ENCODE results near the gene NIPBL. TPM values are rescaled to one million over a fixed set of nuclear protein-coding genes. Genes with fewer than 3 reads are reported as not detected.
"Not testable (repeated sequence)": the region's sequence is repeated elsewhere in the genome, so short reads cannot be mapped to it uniquely, and the experiment has no call there.

NIPBL gene
- total RNA-seq, 1 experiment from 2014 or later, result 48.3 TPM

- ChIA-PET CTCF (no interaction called here), POLR2A (no interaction called here)
- Mint-ChIP-seq H3K4me1 (peaks cover 37% of the 10 kb centered on the region), H3K36me3 (peaks cover 8% of the 10 kb centered on the region), H3K27ac (no peak overlapping the region), H3K27me3 (ENCODE audit: low read depth) (no peaks in the 10 kb centered on the region), H3K4me3 (no peak overlapping the region), H3K9me3 (peaks cover 21% of the 10 kb centered on the region)
- no peak for ATAC-seq
- no peak for DNase-seq (ENCODE audit: low spot score)
- TF ChIP-seq ZNF121 (CRISPR knock-in tag; IDR thresholded peaks at IDR 0.05) (no peak), ZNF317 (CRISPR knock-in tag; IDR thresholded peaks at IDR 0.05; ENCODE audit: borderline replicate concordance, low read depth) (no peak), GTF2I (CRISPR knock-in tag; conservative IDR thresholded peaks at IDR 0.05) (no peak), ZBTB21 (CRISPR knock-in tag; IDR thresholded peaks at IDR 0.05; ENCODE audit: borderline replicate concordance) (no peak)
Measured at GRCh38 chr5:36899860-36900259, 23.3 kb downstream of the NIPBL start.

- DNase-seq (ENCODE audit: low spot score) (no peak), ATAC-seq (no peak)
- Mint-ChIP-seq H3K9me3 (peaks cover 24% of the 10 kb centered on the region), H3K27me3 (ENCODE audit: low read depth) (no peaks in the 10 kb centered on the region), H3K4me3 (no peak overlapping the region), H3K4me1 (peaks cover 37% of the 10 kb centered on the region), H3K36me3 (peaks cover 8% of the 10 kb centered on the region), H3K27ac (no peak overlapping the region)
- POLR2A ChIA-PET, result no interaction called here
- TF ChIP-seq ZBTB21 (CRISPR knock-in tag; IDR thresholded peaks at IDR 0.05; ENCODE audit: borderline replicate concordance), result no peak
- no peak for TF ChIP-seq ZSCAN18 (CRISPR knock-in tag; IDR thresholded peaks at IDR 0.05)
- no peak for TF ChIP-seq MLX (CRISPR knock-in tag; IDR thresholded peaks at IDR 0.05)
- no peak for TF ChIP-seq MAX (CRISPR knock-in tag; IDR thresholded peaks at IDR 0.05)
- TF ChIP-seq ZMAT4 (CRISPR knock-in tag; IDR thresholded peaks at IDR 0.05), result no peak
- CTCF ChIA-PET, result no interaction called here
Measured at GRCh38 chr5:36900283-36900682, 23.7 kb downstream of the NIPBL start.

GRCh38 chr5:36901077-36901476 is 24.5 kb downstream of the NIPBL start:
- H3K9me3 Mint-ChIP-seq, result peaks cover 24% of the 10 kb centered on the region
- DNase-seq (ENCODE audit: low spot score); H3K36me3 Mint-ChIP-seq; CTCF ChIA-PET; H3K4me3 Mint-ChIP-seq; ATAC-seq; H3K27ac Mint-ChIP-seq; POLR2A ChIA-PET; H3K27me3 Mint-ChIP-seq (ENCODE audit: low read depth): not testable (repeated sequence)
- H3K4me1 Mint-ChIP-seq, result peaks cover 34% of the 10 kb centered on the region

- Mint-ChIP-seq H3K27me3 (ENCODE audit: low read depth) (no peaks in the 10 kb centered on the region), H3K4me3 (no peak overlapping the region), H3K36me3 (peaks cover 8% of the 10 kb centered on the region), H3K4me1 (peaks cover 35% of the 10 kb centered on the region), H3K9me3 (peaks cover 24% of the 10 kb centered on the region), H3K27ac (no peak overlapping the region)
- ChIA-PET POLR2A (no interaction called here), CTCF (no interaction called here)
- DNase-seq (ENCODE audit: low spot score) (no peak), ATAC-seq (no peak)
- no peak for TF ChIP-seq ZNF121 (CRISPR knock-in tag; IDR thresholded peaks at IDR 0.05)
- no peak for TF ChIP-seq AFF4 (CRISPR knock-in tag; IDR thresholded peaks at IDR 0.05; ENCODE audit: borderline replicate concordance)
- no peak for TF ChIP-seq OVOL2 (CRISPR knock-in tag; IDR thresholded peaks at IDR 0.05; ENCODE audit: borderline replicate concordance)
- no peak for TF ChIP-seq ZNF425 (CRISPR knock-in tag; conservative IDR thresholded peaks at IDR 0.05)
- no peak for TF ChIP-seq ELF4 (CRISPR knock-in tag; IDR thresholded peaks at IDR 0.05; ENCODE audit: low read depth)
- no peak for TF ChIP-seq ZMAT4 (CRISPR knock-in tag; IDR thresholded peaks at IDR 0.05)
- TF ChIP-seq ZNF263 (CRISPR knock-in tag; IDR thresholded peaks at IDR 0.05; ENCODE audit: low read depth), result no peak
- no peak for TF ChIP-seq E2F1 (CRISPR knock-in tag; IDR thresholded peaks at IDR 0.05)
- TF ChIP-seq SP1 (CRISPR knock-in tag; conservative IDR thresholded peaks at IDR 0.05), result no peak
- no peak for TF ChIP-seq CBFB (CRISPR knock-in tag; IDR thresholded peaks at IDR 0.05; ENCODE audit: low read depth)
- TF ChIP-seq E2F5 (CRISPR knock-in tag; IDR thresholded peaks at IDR 0.05), result no peak
Measured at GRCh38 chr5:36901856-36902255, 25.3 kb downstream of the NIPBL start.

All from WTC11 (cell line).